Breast epithelium (tissue), 4 donors: ENCODE measurements around the gene TMPRSS6. TPM values are rescaled to one million over a fixed set of nuclear protein-coding genes. Genes with fewer than 3 reads are reported as not detected.

Source experiments
- DNase-seq, 2 donors: peaks; one replicate each; pipeline ENCODE4 v3.0.0-alpha.2; 2019; ENCODE audit warnings: low spot score in 2 of 2
- H3K27ac ChIP-seq, 2 donors: fragments of 200-600 bp; sonication (generic) in 1 of 2; one replicate each; pipeline ENCODE4 v1.5.1; 2016 to 2019; ENCODE audit warnings: mild to moderate bottlenecking in 1 of 2
- H3K27me3 ChIP-seq, 2 donors: fragments of 200-600 bp; sonication (generic) in 1 of 2; one replicate each; pipeline versions ENCODE4 v1.5.1 to v1.6.0; 2017 to 2019; ENCODE audit warnings: control low read depth in 1 of 2, mild to moderate bottlenecking in 1 of 2
- H3K36me3 ChIP-seq: fragments of 200-600 bp; one replicate; pipeline ENCODE4 v1.5.1; 2019
- H3K4me1 ChIP-seq, 2 donors: fragments of 200-600 bp; sonication (generic); one replicate each; pipeline ENCODE4 v1.5.1; 2016 to 2019; ENCODE audit warnings: control low read depth in 1 of 2
- H3K4me3 ChIP-seq, 3 donors: fragments of 200-600 bp; sonication (generic); 1 replicate in 2 of 3; 2 replicates in 1 of 3; pipeline ENCODE4 v1.5.1; 2016 to 2019; ENCODE audit warnings: mild to moderate bottlenecking in 3 of 3, moderate library complexity in 2 of 3
- H3K9me3 ChIP-seq, 2 donors: fragments of 200-600 bp; sonication (generic) in 1 of 2; one replicate each; pipeline ENCODE4 v1.5.1; 2016 to 2019; ENCODE audit warnings: control low read depth in 1 of 2
- CTCF ChIP-seq, 3 donors: fragments of 450-650 bp; IDR thresholded peaks; one replicate each; pipeline ENCODE4 v1.5.1; 2016 to 2017; ENCODE audit warnings: antibody characterized with exemption in 3 of 3, mild to moderate bottlenecking in 3 of 3, moderate library complexity in 3 of 3
- POLR2A ChIP-seq: fragments of 450-650 bp; IDR thresholded peaks from one replicate; pipeline ENCODE4 v1.6.1; 2016; ENCODE audit warnings: antibody characterized with exemption, mild to moderate bottlenecking, moderate library complexity
- POLR2AphosphoS5 ChIP-seq, 3 donors: sonication (generic); formaldehyde crosslinking; IDR thresholded peaks; one replicate each; pipeline ENCODE4 v1.6.1; 2017; ENCODE audit warnings: antibody characterized with exemption in 3 of 3
- intact Hi-C: fragments of 100-400 bp; cut with DNase I; formaldehyde crosslinking; loops from one replicate; pipeline ENCODE4 v1.15.1; 2023; ENCODE audit warnings: low total_unique reads
- total RNA-seq, 3 donors: library from RNA; depleted of rRNA; stranded (reverse); fragments of >200 nt; gene quantifications; one replicate each; pipeline ENCODE4 v1.1.0, GENCODE V29; 2016

TMPRSS6 gene
- total RNA-seq, 3 donors from 2014 or later, result 0.88 TPM; not detected in 2

GRCh38 chr22:37120569-37121340 is 11.2 kb upstream of the TMPRSS6 start:
- intact Hi-C loops, result no loop called here
- Histone ChIP-seq H3K4me3 (no peak overlapping the region), H3K36me3 (no peaks in the 10 kb centered on the region), H3K27me3 (no peaks in the 10 kb centered on the region), H3K9me3 (no peaks in the 10 kb centered on the region), H3K27ac (no peak overlapping the region), H3K4me1 (no peaks in the 10 kb centered on the region)
- no peak for TF ChIP-seq POLR2AphosphoS5 (IDR thresholded peaks at IDR 0.05)
- TF ChIP-seq CTCF (IDR thresholded peaks at IDR 0.05), result no peak
- TF ChIP-seq POLR2A, result no peak
- no peak for DNase-seq

- H3K27me3 ChIP-seq, result no peaks in the 10 kb centered on the region
- H3K27ac ChIP-seq, result no peak overlapping the region
- intact Hi-C loops, result no loop called here
- DNase-seq, result no peak
- no peak overlapping the region for H3K4me3 ChIP-seq
- H3K36me3 ChIP-seq, result no peaks in the 10 kb centered on the region
- H3K9me3 ChIP-seq, result no peaks in the 10 kb centered on the region
- no peaks in the 10 kb centered on the region for H3K4me1 ChIP-seq
- no peak for TF ChIP-seq POLR2AphosphoS5 (IDR thresholded peaks at IDR 0.05)
- no peak for TF ChIP-seq POLR2A
- no peak for TF ChIP-seq CTCF (IDR thresholded peaks at IDR 0.05)
Measured at GRCh38 chr22:37119872-37120271, 10.4 kb upstream of the TMPRSS6 start.

GRCh38 chr22:37118083-37118482 is 8.6 kb upstream of the TMPRSS6 start:
- Histone ChIP-seq H3K9me3 (no peaks in the 10 kb centered on the region), H3K4me3 (no peak overlapping the region), H3K27me3 (peaks cover 0 to 4% of the 10 kb centered on the region in 2 donors), H3K36me3 (no peaks in the 10 kb centered on the region), H3K27ac (no peak overlapping the region), H3K4me1 (no peaks in the 10 kb centered on the region)
- TF ChIP-seq POLR2A (no peak), CTCF (IDR thresholded peaks at IDR 0.05) (no peak), POLR2AphosphoS5 (IDR thresholded peaks at IDR 0.05) (no peak)
- DNase-seq, result no peak
- intact Hi-C loops, result no loop called here

GRCh38 chr22:37117092-37117491 is 7.6 kb upstream of the TMPRSS6 start:
- intact Hi-C loops, result no loop called here
- H3K4me1 ChIP-seq, result no peaks in the 10 kb centered on the region
- no peak for DNase-seq
- no peak overlapping the region for H3K4me3 ChIP-seq
- no peak overlapping the region for H3K27ac ChIP-seq
- no peaks in the 10 kb centered on the region for H3K36me3 ChIP-seq
- peaks cover 0 to 4% of the 10 kb centered on the region in 2 donors for H3K27me3 ChIP-seq
- TF ChIP-seq POLR2AphosphoS5 (IDR thresholded peaks at IDR 0.05), result no peak
- no peaks in the 10 kb centered on the region for H3K9me3 ChIP-seq

GRCh38 chr22:37115032-37115431 is 5.5 kb upstream of the TMPRSS6 start:
- DNase-seq, result no peak
- TF ChIP-seq POLR2AphosphoS5 (IDR thresholded peaks at IDR 0.05) (no peak), CTCF (IDR thresholded peaks at IDR 0.05) (no peak), POLR2A (no peak)
- intact Hi-C loops, result no loop called here
- Histone ChIP-seq H3K27me3 (peaks cover 0 to 4% of the 10 kb centered on the region in 2 donors), H3K36me3 (no peaks in the 10 kb centered on the region), H3K4me1 (no peaks in the 10 kb centered on the region), H3K4me3 (no peak overlapping the region), H3K27ac (no peak overlapping the region), H3K9me3 (no peaks in the 10 kb centered on the region)
